GM12878 (cell line): ENCODE measurements around the gene CP. TPM values are rescaled to one million over a fixed set of nuclear protein-coding genes. Genes with fewer than 3 reads are reported as not detected.
A peak's percentile ranks its signal among the peaks of the same experiment; 100 is the strongest.

Source experiments
- ATAC-seq: fragments of 200-7000 bp; cut with Tn5 transposase; 3 replicates; pipeline ENCODE4 v1.9.1; 2020; ENCODE audit warnings: mild to moderate bottlenecking, moderate library complexity
- BruUV-seq: library from RNA; stranded (reverse); fragments of 400-500 nt; replicated peaks from 2 replicates; lab custom pipeline; 2021; lab: Mats Ljungman, UMichigan
- CTCF ChIA-PET: fragments of 300-600 bp; sonication (Branson Sonifier 250); formaldehyde crosslinking; extraction: SDS; loops from one replicate; lab custom pipeline; 2021; ENCODE audit warnings: inconsistent platforms; lab: Yijun Ruan, JAX
- POLR2A ChIA-PET: fragments of 350-600 bp; formaldehyde crosslinking; extraction: SDS; loops from one replicate; lab custom pipeline; 2021; ENCODE audit warnings: inconsistent platforms; lab: Charles Lee
- RAD21 ChIA-PET: fragments of 300-600 bp; sonication (Branson Sonifier 250); formaldehyde crosslinking; loops from one replicate; lab custom pipeline; 2023; ENCODE audit warnings: antibody characterized with exemption; ENCODE audit not compliant: unreplicated experiment; lab: Charles Lee
- SMC1A ChIA-PET: fragments of 300-600 bp; sonication (Branson Sonifier 250); formaldehyde crosslinking; loops from one replicate; lab custom pipeline; 2023; ENCODE audit not compliant: unreplicated experiment, uncharacterized antibody; lab: Charles Lee
- DNase-seq: peaks from one replicate; pipeline ENCODE4 v3.0.0-alpha.2; 2011; ENCODE audit warnings: low read depth, low spot score
- FAIRE-seq: peaks from 3 replicates; lab custom pipeline; 2011; peaks lifted over from hg19 to GRCh38; lab: Jason Lieb, UNC
- H2AFZ ChIP-seq: 2 replicates; pipeline ENCODE4 v1.6.0; 2011; ENCODE audit warnings: low read depth, low read length, control low read depth; ENCODE audit not compliant: control insufficient read depth
- H3K27ac ChIP-seq: 2 replicates; pipeline ENCODE4 v1.5.1; 2011; ENCODE audit warnings: control low read depth; ENCODE audit not compliant: control insufficient read depth, insufficient read depth
- H3K27me3 ChIP-seq, 2 experiments: replicated peaks in 1 of 2; 2 replicates each; pipeline versions ENCODE4 v1.6.0 to v1.6.1; 2011; ENCODE audit warnings: low read length in 1 of 2; ENCODE audit not compliant: control insufficient read depth in 2 of 2, insufficient read depth in 2 of 2
- H3K36me3 ChIP-seq, 2 experiments: 2 replicates each; pipeline ENCODE4 v1.5.1; 2011; ENCODE audit warnings: low read length in 1 of 2; ENCODE audit not compliant: control insufficient read depth in 2 of 2, insufficient read depth in 2 of 2
- H3K4me1 ChIP-seq: 2 replicates; pipeline ENCODE4 v1.6.1; 2011; ENCODE audit warnings: mild to moderate bottlenecking, low read length, moderate library complexity, mixed read lengths; ENCODE audit not compliant: control insufficient read depth, insufficient read depth
- H3K4me2 ChIP-seq: 2 replicates; pipeline ENCODE4 v1.6.0; 2011; ENCODE audit warnings: control low read depth; ENCODE audit not compliant: control insufficient read depth, insufficient read depth
- H3K4me3 ChIP-seq: fragments of 200-600 bp; sonication (generic); 2 replicates; pipeline ENCODE4 v1.5.1; 2016
- H3K79me2 ChIP-seq: 2 replicates; pipeline ENCODE4 v1.6.0; 2011; ENCODE audit warnings: low read length; ENCODE audit not compliant: control insufficient read depth, insufficient read depth
- H3K9ac ChIP-seq: 2 replicates; pipeline ENCODE4 v1.8.0; 2011; ENCODE audit warnings: low read length, control low read depth, mixed read lengths; ENCODE audit not compliant: control insufficient read depth, insufficient read depth
- H3K9me3 ChIP-seq: replicated peaks from 3 replicates; pipeline ENCODE4 v1.5.1; 2011; ENCODE audit warnings: mild to moderate bottlenecking, low read length; ENCODE audit not compliant: control insufficient read depth, insufficient read depth
- H4K20me1 ChIP-seq: 2 replicates; pipeline ENCODE4 v1.6.0; 2011; ENCODE audit not compliant: control insufficient read depth, insufficient read depth
- CHD4 ChIP-seq: fragments of 200-600 bp; sonication (generic); IDR thresholded peaks from 2 replicates; pipeline ENCODE4 v1.6.1; 2016; ENCODE audit warnings: mild to moderate bottlenecking
- KLF5 ChIP-seq: fragments of 450-650 bp; IDR thresholded peaks from 2 replicates; pipeline ENCODE4 v1.6.1; 2014; ENCODE audit warnings: mild to moderate bottlenecking; ENCODE audit not compliant: partially characterized antibody
- RELB ChIP-seq: fragments of 450-650 bp; IDR thresholded peaks from 2 replicates; pipeline ENCODE4 v1.6.1; 2017; ENCODE audit warnings: low read depth, mild to moderate bottlenecking, moderate library complexity
- STAT1 ChIP-seq: fragments of 450-650 bp; conservative IDR thresholded peaks from 2 replicates; pipeline ENCODE4 v1.6.1; 2014; ENCODE audit warnings: antibody characterized with exemption, mild to moderate bottlenecking
- TCF3 ChIP-seq: IDR thresholded peaks from 2 replicates; pipeline ENCODE4 v1.6.1; 2012; ENCODE audit warnings: low read depth, mild to moderate bottlenecking, low read length, borderline replicate concordance; ENCODE audit not compliant: insufficient read depth
- ZBTB33 ChIP-seq: fragments of 450-650 bp; IDR thresholded peaks from 2 replicates; pipeline ENCODE4 v1.6.1; 2017; ENCODE audit warnings: mild to moderate bottlenecking
- ZNF274 ChIP-seq: IDR thresholded peaks from one replicate; pipeline ENCODE4 v1.8.0; 2011; ENCODE audit not compliant: insufficient read length, insufficient read depth
- WGBS: methylation state at CpG from one replicate; pipeline ENCODE4 v1.1.6; 2016; ENCODE audit warnings: low lambda C conversion rate; ENCODE audit not compliant: insufficient replicate concordance, insufficient coverage; ENCODE audit errors: missing lambda C conversion rate; 5-methylcytosine and 5-hydroxymethylcytosine counted together
- in situ Hi-C: fragments of 300-500 bp; cut with MboI; formaldehyde crosslinking; loops from 9 replicates; pipeline ENCODE4 v1.14.3; 2018; ENCODE audit warnings: mixed read lengths
- intact Hi-C: fragments of 100-400 bp; cut with micrococcal nuclease; formaldehyde crosslinking; loops from one replicate; pipeline ENCODE4 v1.14.2; 2022; ENCODE audit not compliant: unreplicated experiment
- polyA plus RNA-seq, 11 experiments: library from polyadenylated mRNA; depleted of rRNA in 4 of 11; unstranded in 6 of 11; stranded (reverse) in 5 of 11; fragments of >200 nt; fragmentation: Nextera tagmentation in 4 of 11; fragmentation: Illumina TruSeq in 1 of 11; extraction: Ambion mirVana in 4 of 11; extraction: Trizol in 1 of 11; gene quantifications; 1 replicate in 1 of 11; 2 replicates in 10 of 11; pipeline versions ENCODE4 v1.2.1 to v1.2.3, GENCODE V29; 2011 to 2016; ENCODE audit warnings: inconsistent platforms in 2 of 11, missing spikeins in 2 of 11, low read depth in 1 of 11
- total RNA-seq, 4 experiments: library from RNA; depleted of rRNA in 3 of 4; stranded (reverse); fragments of >200 nt in 3 of 4; fragmentation: Illumina TruSeq in 1 of 4; extraction: Trizol in 1 of 4; gene quantifications; 2 replicates each; pipeline versions ENCODE4 v1.2.1 to v1.2.3, GENCODE V29; 2013 to 2021

Gene CP
- total and polyA plus RNA-seq, 10 of the 15 experiments (the other 5 are each of a cell fraction or from before 2014, with no cell fraction given): 0.14 to 1.2 (median 0.30) TPM; not detected in 6

- no TSS peak for BruUV-seq
- CTCF ChIA-PET: interaction anchor here (0.7 to 1.2 kb wide), 3 partner anchors 140 to 151 kb away, joined by 3 to 4 read pairs (median 4); no protein-coding TSS in a partner anchor
- SMC1A ChIA-PET: interaction anchor here (0.9 to 4.0 kb wide), 3 partner anchors 8 to 143 kb away, joined by 3 to 28 read pairs (median 6); no protein-coding TSS in a partner anchor
- RAD21 ChIA-PET: interaction anchor here (0.9 to 2.2 kb wide), 4 partner anchors 9 to 139 kb away, joined by 3 to 17 read pairs (median 3); no protein-coding TSS in a partner anchor
- POLR2A ChIA-PET: interaction anchor here (0.8 to 1.3 kb wide), 2 partner anchors 117 to 120 kb away, joined by 4 to 7 read pairs; no protein-coding TSS in a partner anchor
- no peaks in the 10 kb centered on the region for H4K20me1 ChIP-seq
- peak overlapping the region; percentile 50 for H3K9ac ChIP-seq
- H3K27me3 ChIP-seq: no peaks in the 10 kb centered on the region; a peak in 1 of 4 replicates
- ATAC-seq (no peak; the same call in 2 of the 3 replicates), FAIRE-seq (no peak), DNase-seq (no peak)
- H3K4me2 ChIP-seq: peak overlapping the region; percentile 96
- no peaks in the 10 kb centered on the region for H3K36me3 ChIP-seq
- peaks cover 16% of the 10 kb centered on the region for H3K79me2 ChIP-seq
- peak overlapping the region; percentile 89 for H3K4me3 ChIP-seq
- intact Hi-C loops: no loop called here
- H3K9me3 ChIP-seq: no peaks in the 10 kb centered on the region
- in situ Hi-C loops: loop anchor here (10.0 kb wide), 1 partner anchor 356 kb away; no protein-coding TSS in a partner anchor
- WGBS: 0% methylated on average over 4 of the region's 4 CpGs
- H2AFZ ChIP-seq: peak overlapping the region; percentile 97
- TF ChIP-seq STAT1 (no peak), CHD4 (no peak), KLF5 (no peak), TCF3 (no peak), ZNF274 (no peak), RELB (no peak), ZBTB33 (no peak)
- TF ChIP-seq, all 136 proteins: peak for 0
- Histone ChIP-seq H3K27ac (no peak overlapping the region), H3K4me1 (peaks cover 8% of the 10 kb centered on the region; the same call in 1 of the 2 replicates)
Observed at GRCh38 chr3:149128821-149129220, 92.8 kb downstream of the CP start.
